ENCODE data around the gene DNAI2.

DNA sequence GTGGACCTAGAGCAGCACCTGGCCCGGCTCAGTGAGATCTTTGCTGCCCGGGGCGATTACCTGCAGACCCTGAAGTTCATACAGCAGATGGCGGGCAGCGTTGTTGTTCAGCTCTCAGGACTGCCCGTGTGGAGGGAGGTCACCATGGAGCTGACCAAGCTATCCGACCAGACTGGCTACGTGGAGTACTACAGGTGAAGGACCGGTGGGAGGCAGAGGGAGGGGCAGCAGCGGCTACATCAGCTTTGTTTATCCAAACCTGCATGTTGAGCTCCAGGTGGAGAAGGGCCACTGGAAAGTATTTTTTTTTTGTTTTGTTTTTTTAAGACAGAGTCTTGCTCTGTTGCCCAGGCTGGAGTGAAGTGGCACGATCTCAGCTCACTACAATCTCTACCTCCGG is 36.7 kb upstream of the DNAI2 start:
- TF ChIP-seq, protein P1, sequence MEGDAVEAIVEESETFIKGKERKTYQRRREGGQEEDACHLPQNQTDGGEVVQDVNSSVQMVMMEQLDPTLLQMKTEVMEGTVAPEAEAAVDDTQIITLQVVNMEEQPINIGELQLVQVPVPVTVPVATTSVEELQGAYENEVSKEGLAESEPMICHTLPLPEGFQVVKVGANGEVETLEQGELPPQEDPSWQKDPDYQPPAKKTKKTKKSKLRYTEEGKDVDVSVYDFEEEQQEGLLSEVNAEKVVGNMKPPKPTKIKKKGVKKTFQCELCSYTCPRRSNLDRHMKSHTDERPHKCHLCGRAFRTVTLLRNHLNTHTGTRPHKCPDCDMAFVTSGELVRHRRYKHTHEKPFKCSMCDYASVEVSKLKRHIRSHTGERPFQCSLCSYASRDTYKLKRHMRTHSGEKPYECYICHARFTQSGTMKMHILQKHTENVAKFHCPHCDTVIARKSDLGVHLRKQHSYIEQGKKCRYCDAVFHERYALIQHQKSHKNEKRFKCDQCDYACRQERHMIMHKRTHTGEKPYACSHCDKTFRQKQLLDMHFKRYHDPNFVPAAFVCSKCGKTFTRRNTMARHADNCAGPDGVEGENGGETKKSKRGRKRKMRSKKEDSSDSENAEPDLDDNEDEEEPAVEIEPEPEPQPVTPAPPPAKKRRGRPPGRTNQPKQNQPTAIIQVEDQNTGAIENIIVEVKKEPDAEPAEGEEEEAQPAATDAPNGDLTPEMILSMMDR (conservative IDR thresholded peaks at IDR 0.05; ENCODE audit: low read depth, low read length), result no peak
- no peak for TF ChIP-seq EZH2 (IDR thresholded peaks at IDR 0.05; ENCODE audit: low read length, unreplicated experiment)
- TF ChIP-seq EZH2phosphoT487 (IDR thresholded peaks at IDR 0.05; ENCODE audit: borderline replicate concordance, low read length), result no peak
